ENCODE measurements around the gene CD247.

The CD247 gene

GRCh38 chr1:167484726-167485502, 33.4 kb downstream of the CD247 start:
- DNase-seq: no peak

DNA sequence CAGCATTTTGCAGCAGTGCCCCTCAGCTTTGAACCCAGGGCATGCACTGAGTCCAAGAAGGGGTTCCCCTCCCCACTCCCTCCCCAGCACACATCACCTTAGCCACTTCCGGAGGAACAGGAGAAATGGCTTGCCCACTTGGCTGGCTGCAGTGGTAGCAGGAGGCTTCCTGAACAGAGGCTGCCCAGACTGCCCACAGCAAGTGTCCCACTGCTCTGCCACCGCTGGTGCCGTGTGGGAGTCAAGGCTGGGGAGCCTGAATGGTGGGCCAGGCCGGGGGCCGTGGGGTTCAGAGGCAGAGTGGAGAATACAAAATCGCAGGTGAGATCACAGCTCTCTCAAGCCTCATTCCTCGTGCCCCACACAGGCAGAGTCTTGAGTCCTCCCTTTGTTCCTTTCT, 34.5 kb downstream of the CD247 start:
- no peak for DNase-seq

- no peak for DNase-seq
Observed at GRCh38 chr1:167482184-167482583, 36.1 kb downstream of the CD247 start.

- no peak for DNase-seq
Observed at GRCh38 chr1:167479331-167479979, 38.9 kb downstream of the CD247 start.

DNA sequence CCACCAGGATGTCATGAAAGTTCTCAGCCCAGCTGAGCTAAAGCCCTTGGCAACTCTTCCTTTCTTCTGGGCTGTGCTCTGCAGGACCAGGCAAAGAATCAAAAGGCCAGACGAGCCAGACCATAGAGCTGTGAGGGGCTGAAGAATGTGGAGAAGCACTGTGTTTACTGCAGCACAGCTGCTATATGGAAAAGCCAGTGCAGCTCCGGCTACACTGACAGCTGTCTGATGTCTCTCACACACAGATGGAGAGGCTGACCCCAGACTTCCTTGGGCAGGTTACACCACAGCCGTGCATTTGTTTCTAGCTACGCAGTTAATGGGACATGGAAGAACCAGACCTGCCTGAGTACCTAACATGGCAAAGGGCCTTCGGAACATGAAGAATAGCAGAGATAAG, 40.3 kb downstream of the CD247 start:
- no peak for DNase-seq

- DNase-seq: no peak
Observed at GRCh38 chr1:167476061-167476460, 42.3 kb downstream of the CD247 start.

DNA sequence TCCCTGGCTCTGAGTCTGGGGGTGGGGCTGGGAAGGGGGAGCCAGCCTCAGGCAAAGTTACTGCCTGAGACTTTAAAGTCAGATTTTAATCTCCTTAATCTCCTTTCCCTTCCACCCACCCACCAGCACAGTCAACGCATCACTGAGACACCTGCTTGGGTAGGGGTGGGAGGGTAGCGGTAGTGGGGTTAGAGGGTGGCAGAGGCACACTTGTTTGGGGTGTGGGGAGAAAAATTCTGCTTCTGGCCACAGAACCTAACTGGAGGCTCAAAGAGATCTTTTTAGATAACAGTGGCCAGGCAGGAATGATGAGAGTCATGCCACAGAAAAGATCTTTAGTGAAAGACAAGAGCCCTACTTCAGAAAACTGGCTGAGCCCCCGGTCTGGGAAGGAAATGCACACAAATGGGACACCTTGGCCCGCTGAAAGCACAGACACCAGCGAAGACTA, 44.1 kb downstream of the CD247 start:
- no peak for DNase-seq

DNA sequence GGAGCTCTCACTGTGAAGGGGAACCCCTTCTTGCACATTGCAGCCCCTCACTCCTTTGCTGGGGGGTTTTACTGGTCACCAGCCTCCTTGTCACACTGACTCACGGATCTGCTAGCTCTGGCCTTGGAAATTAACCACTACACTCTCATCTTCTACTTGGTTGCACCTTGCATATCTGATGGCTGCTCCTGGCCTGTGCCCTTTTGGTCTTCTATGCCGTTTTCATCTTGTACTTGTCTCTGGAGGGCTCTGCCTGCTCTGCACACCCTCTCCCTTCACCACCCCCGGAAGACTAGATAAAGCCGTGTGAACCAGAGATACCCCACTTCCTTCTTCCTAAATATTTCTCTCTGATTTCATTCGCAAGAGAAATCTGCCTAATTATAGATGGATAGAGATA, 44.6 kb downstream of the CD247 start:
- no peak for DNase-seq

GRCh38 chr1:167472752-167473521, 45.4 kb downstream of the CD247 start:
- DNase-seq: no peak

DNA sequence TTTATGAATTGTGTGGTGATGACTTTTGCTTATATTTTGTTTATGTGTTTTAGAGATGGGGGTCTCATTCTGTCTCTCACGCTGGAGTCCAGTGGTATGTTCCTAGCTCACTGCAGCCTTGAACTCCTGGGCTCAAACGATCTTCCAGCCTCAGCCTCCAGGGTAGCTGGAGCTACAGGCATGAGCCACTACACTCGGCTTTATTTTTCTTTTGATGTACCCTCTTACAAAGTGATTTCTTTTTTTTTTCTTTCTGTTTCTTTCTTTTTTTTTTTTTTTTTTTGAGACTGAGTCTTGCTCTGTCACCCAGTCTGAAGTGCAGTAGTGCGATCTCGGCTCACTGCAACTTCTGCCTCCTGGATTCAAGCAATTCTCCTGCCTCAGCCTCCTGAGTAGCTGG, 46.8 kb downstream of the CD247 start:
- DNase-seq: no peak

GRCh38 chr1:167469280-167469965, 48.9 kb downstream of the CD247 start:
- no peak for DNase-seq

DNA sequence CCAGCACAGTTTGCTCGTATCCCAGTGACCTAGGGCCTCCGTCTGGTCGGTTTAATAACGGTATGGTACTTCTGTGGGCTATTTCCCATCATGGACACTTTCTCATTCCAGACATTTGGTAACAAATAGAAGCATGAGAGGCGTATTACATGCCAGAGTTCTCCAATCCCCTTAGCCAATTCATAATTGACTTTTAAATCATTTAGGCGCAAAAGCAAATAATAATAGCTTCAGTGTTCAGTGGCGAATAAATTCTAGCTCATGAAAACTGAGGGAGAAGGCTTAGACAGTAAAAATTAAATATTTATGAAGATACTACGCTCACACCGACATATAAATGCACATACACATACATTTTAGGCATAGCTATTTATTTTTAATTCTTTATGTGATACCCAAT, 50.6 kb downstream of the CD247 start:
- no peak for DNase-seq

- DNase-seq: no peak
Observed at GRCh38 chr1:167467126-167467710, 51.1 kb downstream of the CD247 start.

GRCh38 chr1:167465743-167466142, 52.6 kb downstream of the CD247 start:
- DNase-seq: no peak

DNA sequence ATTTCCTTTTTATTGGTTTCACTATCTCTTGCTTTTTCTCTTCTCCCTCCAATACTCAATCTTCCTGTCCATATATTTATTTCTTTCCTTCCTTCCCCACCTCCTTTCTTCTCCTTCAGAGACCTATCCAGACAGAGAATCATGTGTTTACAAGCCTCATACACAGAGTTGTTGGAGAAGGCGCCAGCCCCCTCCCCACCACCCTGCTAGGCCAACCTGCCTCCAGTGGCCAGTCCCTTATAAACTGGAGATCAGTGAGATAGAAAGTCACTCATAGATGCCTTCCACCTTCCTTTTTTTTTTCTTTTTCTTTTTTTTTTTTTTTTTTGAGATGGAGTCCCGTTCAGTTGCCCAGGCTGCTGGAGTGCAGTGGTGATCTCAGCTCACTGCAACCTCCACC, 53.3 kb downstream of the CD247 start:
- no peak for DNase-seq

DNA sequence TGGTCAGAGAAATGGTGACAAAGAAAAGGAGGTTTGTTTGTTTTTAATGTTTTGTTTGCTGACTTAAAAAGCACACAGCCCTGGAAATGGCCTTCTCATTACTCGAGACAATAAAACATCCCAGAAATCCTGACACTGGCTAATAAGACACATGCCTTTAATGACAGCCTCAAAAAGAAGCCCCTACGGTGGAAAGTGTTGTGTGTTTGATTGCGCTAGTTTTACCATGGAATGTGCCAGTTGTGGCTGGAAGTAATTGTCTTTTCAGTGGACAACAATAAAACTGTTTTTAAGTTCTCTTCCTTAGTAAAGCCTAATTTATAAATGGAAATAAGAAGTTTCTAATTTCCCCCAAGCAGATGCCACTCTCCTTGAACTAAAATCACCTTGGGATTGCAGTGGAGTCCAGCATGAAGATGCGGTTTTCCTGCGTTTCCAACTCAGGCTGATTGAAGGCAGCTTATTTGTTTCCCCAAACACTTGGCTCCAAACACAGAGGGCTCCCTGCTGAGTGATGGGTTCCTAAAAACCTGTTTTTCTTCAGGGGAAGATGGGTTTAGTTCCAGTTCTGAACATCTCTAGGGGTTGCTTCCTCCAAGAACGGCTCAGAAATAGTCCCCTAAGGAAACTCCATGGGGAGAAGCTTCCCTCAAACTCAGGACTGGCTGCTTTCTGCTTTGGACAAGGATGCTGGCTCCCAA, 54.3 kb downstream of the CD247 start:
- no peak for DNase-seq

DNA sequence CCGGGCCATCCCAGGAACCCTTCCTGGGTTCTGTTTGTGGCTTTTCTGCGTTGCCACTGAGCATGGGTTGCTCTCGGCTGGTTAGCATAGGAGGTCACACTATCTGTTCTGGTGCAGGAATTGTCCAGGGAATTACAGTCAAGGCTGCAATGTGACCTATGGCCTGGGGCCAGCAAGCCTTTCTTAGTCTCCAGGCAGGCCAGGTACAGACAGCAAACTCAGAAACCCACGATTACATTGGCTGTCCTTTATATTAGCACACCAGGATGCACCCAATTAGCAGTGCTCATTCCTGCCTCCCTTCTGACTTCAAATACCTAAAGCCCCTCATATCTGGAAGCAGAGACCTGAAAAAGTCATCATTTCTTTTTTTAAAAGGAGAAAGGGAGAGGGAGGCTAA, 55.2 kb downstream of the CD247 start:
- no peak for DNase-seq

- DNase-seq: no peak
Observed at GRCh38 chr1:167462341-167462740, 56.0 kb downstream of the CD247 start.

DNA sequence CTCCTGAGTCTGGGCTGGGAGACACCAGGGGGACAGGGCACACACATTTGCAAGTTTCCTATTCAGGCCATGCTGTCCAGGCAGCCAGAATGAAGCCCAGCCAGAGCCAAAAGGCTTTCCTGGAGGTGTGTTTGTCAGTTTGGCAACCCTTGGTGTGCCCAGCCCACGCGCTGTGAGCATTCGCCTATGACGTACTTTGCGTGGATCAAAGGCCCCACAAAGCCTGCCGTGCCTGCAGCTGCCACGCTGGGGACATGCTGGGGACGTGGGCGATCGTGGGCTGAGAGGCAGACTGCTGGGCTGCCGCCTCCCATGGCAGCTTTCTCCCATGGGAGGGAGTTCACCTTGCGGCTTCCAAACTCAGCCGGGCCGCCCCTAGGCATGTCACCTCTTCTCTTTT, 57.5 kb downstream of the CD247 start:
- DNase-seq: no peak

GRCh38 chr1:167457936-167458584, 60.3 kb downstream of the CD247 start:
- DNase-seq: no peak

- no peak for DNase-seq
Observed at GRCh38 chr1:167456926-167457325, 61.4 kb downstream of the CD247 start.

DNA sequence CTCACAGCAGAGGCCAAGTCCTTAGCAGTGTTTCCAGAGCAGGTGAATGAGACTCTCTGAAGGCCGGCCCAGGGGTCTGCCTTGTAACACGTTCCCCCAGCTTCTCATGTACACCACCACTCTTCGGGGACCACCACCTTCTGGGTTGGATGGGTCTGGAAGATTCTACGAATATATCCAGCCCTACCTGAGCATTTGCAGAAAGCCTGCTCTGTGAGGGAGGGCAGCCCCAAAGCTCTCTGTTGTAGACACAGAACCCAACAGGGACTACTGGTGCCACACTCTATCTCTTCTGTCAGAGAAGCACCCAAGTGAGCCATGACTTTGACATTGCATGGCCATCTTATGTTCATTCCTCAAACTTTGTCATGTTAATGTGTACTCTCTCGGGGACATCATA, 61.8 kb downstream of the CD247 start:
- DNase-seq: no peak
